Pancreas (tissue), 10 donors: ENCODE measurements around the gene TTC33. TPM values are rescaled to one million over a fixed set of nuclear protein-coding genes. Genes with fewer than 3 reads are reported as not detected.

Experiments
- ATAC-seq, 4 donors: fragments of 200-7000 bp; cut with Tn5 transposase; one replicate each; pipeline versions ENCODE4 v1.8.0 to v1.9.1; 2020; ENCODE audit warnings: mild to moderate bottlenecking in 4 of 4, moderate library complexity in 4 of 4
- DNase-seq, 6 donors: peaks; one replicate each; pipeline ENCODE4 v3.0.0-alpha.2; 2020
- FAIRE-seq: peaks from 2 replicates; lab custom pipeline; 2012; peaks lifted over from hg19 to GRCh38; lab: Jason Lieb, UNC
- H3K27ac ChIP-seq, 4 donors: fragments of 200-600 bp; sonication (generic); 1 replicate in 3 of 4; 2 replicates in 1 of 4; pipeline versions ENCODE4 v1.5.0 to v1.8.0; 2020
- H3K27me3 ChIP-seq, 4 donors: fragments of 200-600 bp; one replicate each; pipeline ENCODE4 v1.8.0; 2021
- H3K36me3 ChIP-seq, 3 donors: fragments of 200-600 bp; sonication (generic) in 1 of 3; one replicate each; pipeline versions ENCODE4 v1.5.0 to v1.8.0; 2020 to 2021
- H3K4me1 ChIP-seq, 3 donors: fragments of 200-600 bp; one replicate each; pipeline ENCODE4 v1.8.0; 2021
- H3K4me3 ChIP-seq, 4 donors: fragments of 200-600 bp; sonication (generic) in 2 of 4; one replicate each; pipeline versions ENCODE4 v1.5.0 to v1.8.0; 2020 to 2021
- H3K9me3 ChIP-seq, 4 donors: fragments of 200-600 bp; one replicate each; pipeline ENCODE4 v1.8.0; 2021
- WGBS, 2 donors: extraction: QIAGEN DNeasy Blood & Tissue Kit; methylation state at CpG; one replicate each; pipeline ENCODE4 v1.1.7; 2013; 5-methylcytosine and 5-hydroxymethylcytosine counted together
- intact Hi-C, 3 donors: fragments of 100-400 bp; cut with DNase I; formaldehyde crosslinking; loops; one replicate each; pipeline versions ENCODE4 v1.11.1 to v1.14.2; 2022
- polyA plus RNA-seq, 2 donors: library from polyadenylated mRNA; stranded (reverse); fragments of 200-250 nt; gene quantifications; one replicate each; pipeline ENCODE4 v1.2.3, GENCODE V29; 2013
- total RNA-seq, 6 donors: library from RNA; stranded (reverse); fragmentation: NEBNext Ultra II Directional in 4 of 6; extraction: Animal tissue kit (Norgen Biotek cat#: 25700) in 4 of 6; gene quantifications; one replicate each; pipeline versions ENCODE4 v1.2.1 to v1.2.4, GENCODE V29; 2021 to 2023
- TF ChIP-seq, protein P1 (sequence below), 4 donors: fragments of 200-600 bp; sonication (generic) in 3 of 4; IDR thresholded peaks; one replicate each; pipeline versions ENCODE4 v1.5.0 to v1.8.0; 2021; ENCODE audit warnings: antibody characterized with exemption in 4 of 4
- donor health status: healthy with polysubstance abuse.
- donor health status: DM: no; HTN: no; CAD: no; lungs with moderate emphysema.
- donor health status: DM: no; HTN: no; CAD: no.
- donor health status: control.
- donor health status: control.
- donor health status: Bipolar disorder and iron deficiency.
- donor health status: DM: yes; HTN: yes; CAD: no.
- donor health status: DM: no; HTN: no; CAD: no.
- donor health status: DM: no; HTN: no; CAD: no.
- donor health status: DM: yes; HTN: yes; CAD: no.

TTC33 gene
- total and polyA plus RNA-seq, 8 donors = 3.0 to 8.7 (median 5.5) TPM

GRCh38 chr5:40495237-40495635 lies 260.5 kb downstream of the TTC33 start:
- no peak overlapping the region for H3K4me3 ChIP-seq
- no peak overlapping the region for H3K27ac ChIP-seq
- H3K9me3 ChIP-seq = no peaks in the 10 kb centered on the region
- H3K4me1 ChIP-seq = no peaks in the 10 kb centered on the region
- TF ChIP-seq, protein P1, sequence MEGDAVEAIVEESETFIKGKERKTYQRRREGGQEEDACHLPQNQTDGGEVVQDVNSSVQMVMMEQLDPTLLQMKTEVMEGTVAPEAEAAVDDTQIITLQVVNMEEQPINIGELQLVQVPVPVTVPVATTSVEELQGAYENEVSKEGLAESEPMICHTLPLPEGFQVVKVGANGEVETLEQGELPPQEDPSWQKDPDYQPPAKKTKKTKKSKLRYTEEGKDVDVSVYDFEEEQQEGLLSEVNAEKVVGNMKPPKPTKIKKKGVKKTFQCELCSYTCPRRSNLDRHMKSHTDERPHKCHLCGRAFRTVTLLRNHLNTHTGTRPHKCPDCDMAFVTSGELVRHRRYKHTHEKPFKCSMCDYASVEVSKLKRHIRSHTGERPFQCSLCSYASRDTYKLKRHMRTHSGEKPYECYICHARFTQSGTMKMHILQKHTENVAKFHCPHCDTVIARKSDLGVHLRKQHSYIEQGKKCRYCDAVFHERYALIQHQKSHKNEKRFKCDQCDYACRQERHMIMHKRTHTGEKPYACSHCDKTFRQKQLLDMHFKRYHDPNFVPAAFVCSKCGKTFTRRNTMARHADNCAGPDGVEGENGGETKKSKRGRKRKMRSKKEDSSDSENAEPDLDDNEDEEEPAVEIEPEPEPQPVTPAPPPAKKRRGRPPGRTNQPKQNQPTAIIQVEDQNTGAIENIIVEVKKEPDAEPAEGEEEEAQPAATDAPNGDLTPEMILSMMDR (IDR thresholded peaks at IDR 0.05) = no peak
- H3K27me3 ChIP-seq = no peaks in the 10 kb centered on the region
- DNase-seq (no peak), FAIRE-seq (no peak), ATAC-seq (no peak)
- H3K36me3 ChIP-seq = no peaks in the 10 kb centered on the region
- WGBS, 2 donors = 47 to 54% methylated on average over 3 of the region's 3 CpGs
- intact Hi-C loops = no loop called here

- H3K9me3 ChIP-seq = no peaks in the 10 kb centered on the region
- H3K27ac ChIP-seq = no peak overlapping the region
- intact Hi-C loops = no loop called here
- TF ChIP-seq, protein P1 (IDR thresholded peaks at IDR 0.05) = no peak
- DNase-seq (no peak), FAIRE-seq (no peak), ATAC-seq (no peak)
- no peaks in the 10 kb centered on the region for H3K36me3 ChIP-seq
- no peaks in the 10 kb centered on the region for H3K27me3 ChIP-seq
- WGBS, 2 donors = 91 to 93% methylated on average over 4 of the region's 4 CpGs
- H3K4me3 ChIP-seq = no peak overlapping the region
- no peaks in the 10 kb centered on the region for H3K4me1 ChIP-seq
These were observed 261.0 kb downstream of the TTC33 start for GRCh38 chr5:40494631-40495236.

- no peaks in the 10 kb centered on the region for H3K36me3 ChIP-seq
- intact Hi-C loops = no loop called here
- peaks cover 0 to 3% (median 0%) of the 10 kb centered on the region in 3 donors for H3K4me1 ChIP-seq
- TF ChIP-seq, protein P1 (IDR thresholded peaks at IDR 0.05) = no peak
- no peak overlapping the region for H3K4me3 ChIP-seq
- no peaks in the 10 kb centered on the region for H3K27me3 ChIP-seq
- DNase-seq (no peak), FAIRE-seq (no peak), ATAC-seq (no peak)
- no peaks in the 10 kb centered on the region for H3K9me3 ChIP-seq
- no peak overlapping the region for H3K27ac ChIP-seq
- WGBS, 2 donors = 92 to 94% methylated on average over 1 of the region's 1 CpG
These were observed 263.7 kb downstream of the TTC33 start for GRCh38 chr5:40492056-40492455.

GRCh38 chr5:40491644-40492043 lies 264.1 kb downstream of the TTC33 start:
- no peak overlapping the region for H3K27ac ChIP-seq
- H3K4me3 ChIP-seq = no peak overlapping the region
- ATAC-seq (no peak), DNase-seq (no peak), FAIRE-seq (no peak)
- H3K4me1 ChIP-seq = peaks cover 0 to 3% (median 2%) of the 10 kb centered on the region in 3 donors
- intact Hi-C loops = no loop called here
- TF ChIP-seq, protein P1 (IDR thresholded peaks at IDR 0.05) = no peak
- no peaks in the 10 kb centered on the region for H3K27me3 ChIP-seq
- no peaks in the 10 kb centered on the region for H3K36me3 ChIP-seq
- WGBS, 2 donors = 52 to 64% methylated on average over 1 of the region's 1 CpG
- no peaks in the 10 kb centered on the region for H3K9me3 ChIP-seq

GRCh38 chr5:40490464-40491111 lies 265.2 kb downstream of the TTC33 start:
- Histone ChIP-seq H3K4me1 (peaks cover 0 to 5% (median 3%) of the 10 kb centered on the region in 3 donors), H3K27ac (no peak overlapping the region), H3K36me3 (no peaks in the 10 kb centered on the region), H3K4me3 (no peak overlapping the region), H3K9me3 (no peaks in the 10 kb centered on the region), H3K27me3 (no peaks in the 10 kb centered on the region)
- FAIRE-seq = no peak
- no peak for ATAC-seq
- 66 to 75% methylated on average over 4 of the region's 4 CpGs for WGBS, 2 donors
- no peak for DNase-seq
- TF ChIP-seq, protein P1 (IDR thresholded peaks at IDR 0.05) = no peak
- intact Hi-C loops = no loop called here
